IgD-negative memory B cell (primary cell): ENCODE data around the gene RHBDD1. TPM values are rescaled to one million over a fixed set of nuclear protein-coding genes. Genes with fewer than 3 reads are reported as not detected.

Source experiments
- H3K27ac Mint-ChIP-seq, 3 donors: one replicate each; pipeline ENCODE4 v1.8.0; 2020 to 2022; ENCODE audit warnings: mild to moderate bottlenecking in 3 of 3, mixed read lengths in 3 of 3, moderate library complexity in 1 of 3
- H3K27me3 Mint-ChIP-seq: one replicate; pipeline ENCODE4 v1.8.0; 2021; ENCODE audit warnings: mixed read lengths
- H3K36me3 Mint-ChIP-seq: one replicate; pipeline ENCODE4 v1.8.0; 2020; ENCODE audit warnings: mild to moderate bottlenecking, mixed read lengths
- H3K4me1 Mint-ChIP-seq, 3 donors: one replicate each; pipeline ENCODE4 v1.8.0; 2020 to 2022; ENCODE audit warnings: mixed read lengths in 3 of 3, mild to moderate bottlenecking in 1 of 3
- H3K4me3 Mint-ChIP-seq, 4 donors: one replicate each; pipeline ENCODE4 v1.8.0; 2020 to 2022; ENCODE audit warnings: mild to moderate bottlenecking in 4 of 4, mixed read lengths in 4 of 4, moderate library complexity in 3 of 4
- H3K9me3 Mint-ChIP-seq, 3 donors: one replicate each; pipeline ENCODE4 v1.8.0; 2020 to 2021; ENCODE audit warnings: mixed read lengths in 3 of 3, mild to moderate bottlenecking in 1 of 3
- polyA plus RNA-seq: library from polyadenylated mRNA; unstranded; fragments of 300-500 nt; fragmentation: Illumina TruSeq; gene quantifications from one replicate; pipeline ENCODE4 v1.2.3, GENCODE V29; 2021

The RHBDD1 gene
- polyA plus RNA-seq, 1 donor from 2014 or later: 32.0 TPM

DNA sequence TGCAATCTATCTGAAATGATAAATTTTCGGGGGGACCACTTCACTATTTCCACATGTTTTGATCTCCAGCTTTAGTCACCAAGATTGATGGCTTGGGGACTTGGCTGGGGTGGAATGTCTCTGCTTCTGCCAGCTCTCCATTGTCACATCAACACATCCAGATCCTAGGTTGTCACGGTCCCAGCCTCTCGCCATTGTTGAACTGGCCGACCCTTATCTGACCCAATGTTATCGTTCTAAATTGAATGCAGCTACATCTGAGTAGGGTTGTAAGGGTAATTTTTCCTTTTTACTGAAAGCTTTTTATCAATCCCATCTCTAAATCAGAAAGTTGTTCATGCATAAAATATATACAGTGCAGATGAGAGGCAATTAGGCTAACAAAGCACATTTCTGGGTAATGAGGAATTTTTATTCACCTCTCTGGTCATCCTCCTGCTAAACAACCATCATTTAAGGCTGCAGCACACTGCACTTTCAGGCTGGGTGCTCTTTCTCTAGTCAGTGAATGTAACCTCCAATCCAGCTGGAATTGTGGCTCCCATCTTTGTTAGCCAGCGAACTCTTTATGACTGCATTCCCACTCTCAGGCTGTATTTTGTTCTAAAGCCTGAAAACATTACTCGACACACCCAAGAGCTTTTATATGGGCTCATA, 200.0 kb downstream of the RHBDD1 start:
- Mint-ChIP-seq H3K27ac (no peak overlapping the region), H3K4me3 (no peak overlapping the region), H3K27me3 (no peaks in the 10 kb centered on the region), H3K9me3 (peaks cover 0 to 7% (median 2%) of the 10 kb centered on the region in 3 donors), H3K36me3 (peaks cover 23% of the 10 kb centered on the region), H3K4me1 (peaks cover 0 to 2% (median 0%) of the 10 kb centered on the region in 3 donors)

DNA sequence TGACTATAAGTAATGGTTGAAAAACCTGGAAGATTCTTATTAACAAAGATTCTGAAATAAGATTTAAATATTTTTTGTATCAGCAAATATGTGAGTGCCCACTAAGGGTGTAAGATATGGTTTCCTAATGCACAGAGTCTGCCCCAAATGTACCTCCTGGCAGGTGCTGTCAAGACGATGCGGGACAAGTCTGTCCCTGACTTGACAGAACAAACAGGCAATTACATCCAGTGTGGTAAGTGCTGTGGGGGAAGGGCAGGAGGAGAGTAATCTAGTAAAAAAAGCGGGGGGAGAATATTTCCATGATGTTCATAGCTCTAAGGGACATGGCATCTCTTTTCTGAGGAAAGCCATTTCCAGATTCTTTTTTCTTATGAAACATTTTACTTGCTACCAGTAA, 200.7 kb downstream of the RHBDD1 start:
- Mint-ChIP-seq H3K27me3 (no peaks in the 10 kb centered on the region), H3K36me3 (peaks cover 22% of the 10 kb centered on the region), H3K9me3 (peaks cover 0 to 7% (median 2%) of the 10 kb centered on the region in 3 donors), H3K4me1 (peaks cover 0 to 2% (median 0%) of the 10 kb centered on the region in 3 donors), H3K27ac (no peak overlapping the region), H3K4me3 (no peak overlapping the region)

DNA sequence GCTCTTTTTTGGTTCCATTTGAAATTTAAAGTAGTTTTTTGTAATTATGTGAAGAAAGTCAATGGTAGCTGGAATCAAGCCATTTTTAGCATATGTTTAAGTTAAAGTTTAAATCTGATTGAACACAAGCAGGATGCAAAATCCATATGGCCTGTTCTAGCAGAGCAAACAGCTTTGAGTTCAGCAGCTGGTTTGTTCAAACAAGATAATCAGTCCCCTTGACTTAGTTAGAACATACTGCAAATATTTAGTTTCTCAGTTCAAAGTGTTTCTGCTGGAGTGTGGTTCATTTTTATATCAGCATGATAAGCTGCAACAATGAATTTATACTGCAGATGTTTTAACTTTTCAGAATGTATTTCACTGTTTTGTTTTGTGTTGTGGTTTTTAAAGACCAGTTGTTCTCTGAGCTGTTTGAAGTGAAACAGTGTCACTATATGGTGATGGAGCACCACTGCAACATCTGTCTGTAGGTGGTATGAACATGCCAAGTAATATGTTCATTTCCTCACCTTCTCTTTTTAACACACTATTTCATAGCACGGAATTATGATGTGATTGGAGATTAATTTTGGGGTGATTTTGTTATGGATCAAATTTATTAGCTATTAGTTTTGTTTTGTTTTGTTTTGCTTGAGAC, 202.8 kb downstream of the RHBDD1 start:
- H3K27ac Mint-ChIP-seq: no peak overlapping the region
- H3K27me3 Mint-ChIP-seq: no peaks in the 10 kb centered on the region
- no peak overlapping the region for H3K4me3 Mint-ChIP-seq

DNA sequence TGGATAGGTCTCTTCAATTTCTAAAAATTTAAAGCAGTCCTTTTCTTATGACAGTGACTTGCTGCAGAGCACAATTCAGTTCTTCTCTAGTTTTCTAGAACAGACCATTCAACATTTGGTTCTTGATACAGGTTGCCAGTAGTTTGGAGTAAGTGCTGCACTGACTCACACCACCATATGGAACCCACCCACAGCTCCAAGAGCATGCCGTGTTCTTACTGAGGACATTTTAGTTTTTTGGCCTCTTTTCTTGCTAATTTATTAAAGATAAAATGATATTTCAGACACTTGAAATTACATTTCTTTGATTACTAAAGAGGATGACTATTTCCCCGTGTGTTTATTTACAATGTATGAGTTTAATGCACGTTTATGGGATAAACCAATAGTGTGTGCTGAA, 208.1 kb downstream of the RHBDD1 start:
- no peaks in the 10 kb centered on the region for H3K9me3 Mint-ChIP-seq
- no peaks in the 10 kb centered on the region for H3K27me3 Mint-ChIP-seq
- H3K27ac Mint-ChIP-seq: no peak overlapping the region
- H3K4me3 Mint-ChIP-seq: no peak overlapping the region
- peaks cover 0 to 4% (median 0%) of the 10 kb centered on the region in 3 donors for H3K4me1 Mint-ChIP-seq
- peaks cover 30% of the 10 kb centered on the region for H3K36me3 Mint-ChIP-seq

More for the DNA sequence above, 202.8 kb downstream of the RHBDD1 start:
- Mint-ChIP-seq H3K9me3 (peaks cover 0 to 7% (median 2%) of the 10 kb centered on the region in 3 donors), H3K4me1 (peaks cover 0 to 7% (median 0%) of the 10 kb centered on the region in 3 donors), H3K36me3 (peaks cover 32% of the 10 kb centered on the region)

Other genes starting within 250 kb of the RHBDD1 start
- gene IRS1, start 36.2 kb upstream of the RHBDD1 start, polyA plus RNA-seq: 0.21 TPM